HG02938 (cell line): ENCODE data around the gene TTC39C.

Experiments used
- ATAC-seq: cut with Tn5 transposase; IDR thresholded peaks from one replicate; pipeline ENCODE4 v1.9.1; 2021; ENCODE audit warnings: mild to moderate bottlenecking, moderate library complexity; ENCODE audit not compliant: unreplicated experiment

TTC39C gene

GRCh38 chr18:23990474-23991410, 23.8 kb upstream of the TTC39C start:
- ATAC-seq: no peak

DNA sequence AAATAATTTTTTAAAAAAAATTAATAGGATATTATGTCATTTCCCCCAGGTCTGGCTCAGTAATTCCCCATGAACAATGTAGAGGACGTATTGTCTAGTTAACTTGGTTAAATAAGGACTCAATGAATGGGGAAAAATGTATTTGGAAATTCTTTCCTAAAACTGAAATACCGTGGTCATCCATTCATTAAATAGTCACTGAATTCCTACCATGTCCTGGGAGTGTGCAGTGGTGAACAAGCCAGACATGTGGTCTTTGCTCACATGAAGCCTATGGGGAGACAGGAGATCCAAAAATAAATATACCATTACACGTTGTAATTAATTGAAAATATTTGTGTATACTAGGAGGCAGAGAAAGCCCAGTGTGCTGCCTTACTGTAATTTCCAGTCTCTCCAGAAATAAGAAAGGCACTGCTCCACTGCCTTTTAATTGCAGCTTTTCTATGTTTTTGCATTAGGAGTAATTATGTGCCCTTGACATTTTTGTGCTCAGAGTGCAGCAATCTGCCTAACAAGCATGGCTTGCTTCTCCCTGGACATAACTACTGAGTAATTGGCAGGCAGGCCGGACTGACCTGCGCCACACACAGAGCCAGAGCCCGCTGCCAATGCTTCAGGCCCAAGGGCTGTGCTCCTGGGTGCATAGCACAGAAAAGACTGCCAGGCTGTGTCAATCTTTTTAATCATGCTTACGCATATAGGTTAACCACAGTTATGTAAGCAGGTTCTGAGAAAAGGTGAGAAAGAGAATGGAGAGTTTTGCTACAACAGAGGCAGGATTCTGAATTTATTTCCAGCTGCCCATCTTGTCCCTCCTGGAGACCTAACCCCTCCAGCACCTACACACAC, 22.2 kb upstream of the TTC39C start:
- ATAC-seq: no peak

DNA sequence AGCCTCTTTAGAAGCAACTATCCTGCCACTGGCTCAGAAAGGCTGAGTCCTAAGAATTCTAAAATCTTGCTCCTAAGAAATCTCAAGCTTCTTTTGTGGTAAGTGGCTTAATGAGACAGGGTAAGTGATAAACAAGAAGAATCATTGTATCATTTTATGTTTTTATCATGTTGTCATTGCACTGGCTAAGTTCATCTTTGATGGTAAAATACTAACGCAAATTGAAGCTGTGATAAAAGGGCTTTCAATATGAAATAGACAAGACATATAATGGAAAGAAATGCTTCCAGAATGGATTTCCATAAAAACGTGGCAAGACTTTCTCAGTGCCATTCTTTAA, 21.6 kb upstream of the TTC39C start:
- ATAC-seq: no peak

DNA sequence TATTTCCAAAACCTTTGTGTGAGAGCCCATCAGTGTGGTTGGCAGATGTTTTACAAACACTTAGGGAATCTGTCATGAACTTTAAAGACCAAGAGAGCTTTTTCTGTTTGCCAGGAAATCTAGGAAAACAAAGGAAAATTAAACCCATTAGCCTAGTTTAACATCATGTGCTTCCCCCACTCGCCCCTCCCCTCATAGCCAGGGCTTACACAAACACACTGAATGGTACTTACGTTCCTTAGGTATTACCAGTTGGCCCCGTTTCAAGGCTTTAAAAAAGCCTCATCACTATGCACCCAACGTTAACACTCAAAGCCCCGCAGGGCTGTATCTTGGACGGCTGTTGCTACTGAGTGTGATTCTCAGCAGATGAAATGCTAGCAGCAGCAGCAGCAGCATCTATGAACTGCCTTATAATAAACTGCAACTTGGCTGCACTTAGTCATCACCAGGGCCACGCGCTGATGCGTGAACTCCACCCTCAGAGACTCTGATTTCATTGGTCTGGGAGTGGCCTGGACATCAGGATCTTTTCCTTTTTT, 20.1 kb upstream of the TTC39C start:
- no peak for ATAC-seq

DNA sequence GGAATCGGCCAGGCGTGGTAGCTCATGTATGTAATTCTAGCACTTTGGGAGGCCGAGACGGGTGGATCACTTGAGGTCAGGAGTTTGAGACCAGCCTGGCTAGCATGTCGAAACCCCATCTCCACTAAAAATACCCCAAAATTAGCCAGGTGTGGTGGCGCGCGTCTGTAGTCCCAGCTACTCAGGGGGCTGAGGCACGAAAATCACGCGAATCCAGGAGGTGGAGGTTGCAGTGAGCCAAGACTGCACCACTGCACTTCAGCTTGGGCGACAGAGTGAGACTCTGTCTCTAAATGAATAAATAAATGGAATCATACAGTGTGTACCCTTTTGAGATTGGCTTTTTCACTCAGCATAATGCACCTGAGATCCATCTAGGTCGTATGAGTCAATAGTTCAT, 19.4 kb upstream of the TTC39C start:
- no peak for ATAC-seq

- no peak for ATAC-seq
These were observed 16.5 kb upstream of the TTC39C start for GRCh38 chr18:23998018-23998417.

- no peak for ATAC-seq
These were observed 15.7 kb upstream of the TTC39C start for GRCh38 chr18:23998820-23999219.

GRCh38 chr18:24000613-24001490, 13.7 kb upstream of the TTC39C start:
- no peak for ATAC-seq

DNA sequence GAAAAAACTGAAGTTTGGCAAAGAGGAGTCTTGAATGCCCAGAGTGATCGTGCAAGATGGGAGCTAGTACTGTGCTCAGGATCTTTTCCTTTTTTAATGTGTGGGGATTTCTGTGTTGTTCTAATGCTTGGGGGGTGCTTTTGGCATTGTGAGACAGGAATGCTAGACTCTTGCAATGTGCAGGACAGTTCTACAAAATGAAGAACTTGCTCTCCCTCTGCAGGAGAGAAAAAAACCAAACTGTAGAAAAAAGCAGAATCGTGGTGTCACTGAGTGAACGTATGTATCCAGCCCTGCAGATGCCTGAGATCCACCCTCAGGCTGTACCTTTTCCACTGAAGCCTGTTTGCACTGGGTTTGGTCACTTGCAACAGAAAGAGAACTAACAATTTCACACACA, 12.1 kb upstream of the TTC39C start:
- ATAC-seq: no peak

- ATAC-seq: no peak
These were observed 11.3 kb upstream of the TTC39C start for GRCh38 chr18:24003288-24003687.

GRCh38 chr18:24003903-24004640, 10.5 kb upstream of the TTC39C start:
- no peak for ATAC-seq

DNA sequence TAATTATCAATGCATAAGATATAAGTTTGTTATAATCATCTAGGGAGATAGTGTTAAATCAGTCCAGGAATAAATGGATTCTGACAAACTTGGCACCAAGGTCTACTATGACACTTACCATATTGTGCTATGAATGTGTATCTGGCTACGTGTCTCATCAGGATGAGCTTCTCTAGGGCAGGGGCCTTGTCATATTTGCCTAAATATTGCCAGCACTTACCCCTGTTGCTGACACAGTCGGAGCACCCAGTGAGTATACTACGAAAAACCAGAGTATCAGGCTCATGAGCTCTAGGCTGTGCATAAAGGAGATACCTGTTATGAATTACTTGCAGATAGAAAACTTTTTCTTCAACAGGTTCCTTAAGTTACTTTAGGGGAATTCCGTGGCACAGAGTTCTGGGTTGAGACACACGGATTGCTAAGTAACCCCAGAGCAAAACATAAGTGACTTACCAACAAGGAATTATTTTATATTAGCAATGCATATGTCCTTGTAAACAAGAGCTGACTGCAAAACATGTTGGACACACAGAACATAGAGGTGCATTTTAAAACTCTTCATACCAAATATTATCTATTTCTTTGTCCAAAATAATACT, 7.7 kb upstream of the TTC39C start:
- no peak for ATAC-seq

DNA sequence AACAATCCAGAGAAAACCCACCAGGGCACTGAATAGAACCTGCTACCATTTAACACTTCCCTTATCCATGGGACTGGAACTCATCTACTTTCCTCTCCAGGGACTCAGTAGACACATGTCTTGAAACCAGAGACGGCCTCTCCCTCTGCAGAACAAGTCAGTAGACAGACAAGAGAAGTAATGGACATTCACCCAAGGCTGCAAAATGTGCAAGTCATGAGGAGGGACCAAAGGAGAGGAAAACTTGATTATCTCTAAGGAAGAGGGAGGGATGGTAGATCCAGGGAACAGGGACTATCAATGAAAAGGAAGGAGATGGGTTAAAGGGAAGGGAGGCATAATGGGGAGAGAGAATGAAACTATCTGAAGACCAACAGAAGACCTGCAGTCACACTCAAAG, 5.3 kb upstream of the TTC39C start:
- ATAC-seq: no peak

DNA sequence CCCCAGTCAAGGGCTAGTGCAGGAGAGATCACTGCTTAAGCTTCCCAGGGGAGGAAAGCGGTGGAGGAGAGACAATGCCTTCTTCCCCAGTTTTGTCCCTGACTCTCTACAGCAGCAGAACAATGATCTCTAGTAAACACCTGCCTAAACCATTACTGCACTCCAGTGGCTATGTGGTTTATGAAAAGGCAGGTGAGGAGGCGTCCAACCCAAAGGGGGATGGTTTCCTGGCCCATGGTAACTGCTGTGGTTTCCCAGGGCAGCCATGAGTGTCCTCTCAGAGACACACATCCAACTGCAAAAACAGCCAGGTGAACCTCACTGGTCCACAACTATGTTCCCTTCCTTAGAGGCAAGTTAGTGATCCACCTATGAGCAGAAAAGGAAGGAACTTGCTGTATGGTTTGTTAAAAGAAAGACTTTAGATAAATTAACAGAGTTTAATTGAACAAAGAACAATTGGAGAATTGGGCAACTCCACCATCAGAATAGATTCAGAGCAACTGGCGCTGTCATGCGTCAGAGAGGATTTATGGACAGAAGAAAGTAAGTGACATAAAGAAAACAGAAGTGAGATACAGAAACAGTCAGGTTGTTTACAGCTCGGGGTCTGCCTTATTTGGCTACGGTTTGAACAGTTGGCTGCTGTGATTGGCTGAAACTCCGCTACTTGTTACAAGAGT, 4.8 kb upstream of the TTC39C start:
- ATAC-seq: peak; percentile 65

- no peak for ATAC-seq
These were observed 3.9 kb upstream of the TTC39C start for GRCh38 chr18:24010673-24011072.

DNA sequence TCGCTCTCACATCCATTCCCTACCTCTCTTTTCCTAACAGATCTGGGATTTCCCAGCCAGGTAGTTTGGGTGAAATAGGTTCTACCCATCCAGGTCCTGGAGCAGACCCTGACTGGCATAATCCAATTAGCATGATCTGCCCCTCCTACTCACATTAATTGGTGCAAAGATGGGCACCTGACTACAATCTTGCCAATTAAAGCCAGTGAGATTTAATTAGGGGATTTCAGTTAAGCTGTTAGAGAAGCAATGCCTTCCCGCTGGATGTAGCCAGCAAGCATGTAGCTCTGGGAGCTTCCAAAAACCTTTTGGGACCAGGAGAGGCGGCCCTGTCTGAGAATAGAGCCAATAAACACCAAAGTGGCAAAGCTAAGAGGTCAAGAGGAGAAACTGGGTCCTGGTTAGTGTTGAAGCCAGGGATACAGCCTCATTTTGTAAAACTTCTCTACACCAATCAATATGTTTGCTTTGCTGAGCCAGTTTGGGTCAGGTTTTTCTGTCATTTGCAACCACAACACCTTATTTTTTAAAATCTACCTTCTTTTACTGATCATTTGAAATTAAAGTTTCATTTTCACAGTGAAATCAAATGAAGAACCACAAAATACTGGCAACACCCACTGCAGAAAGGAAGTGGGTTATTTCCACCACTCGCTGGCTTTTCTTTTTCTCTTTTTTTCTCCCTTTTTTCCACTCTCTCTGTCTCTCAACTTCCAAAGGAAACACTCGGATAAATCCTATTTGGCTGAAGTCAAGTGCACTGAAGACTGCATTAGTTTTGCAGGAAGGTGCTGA, 3.2 kb upstream of the TTC39C start:
- ATAC-seq: no peak

DNA sequence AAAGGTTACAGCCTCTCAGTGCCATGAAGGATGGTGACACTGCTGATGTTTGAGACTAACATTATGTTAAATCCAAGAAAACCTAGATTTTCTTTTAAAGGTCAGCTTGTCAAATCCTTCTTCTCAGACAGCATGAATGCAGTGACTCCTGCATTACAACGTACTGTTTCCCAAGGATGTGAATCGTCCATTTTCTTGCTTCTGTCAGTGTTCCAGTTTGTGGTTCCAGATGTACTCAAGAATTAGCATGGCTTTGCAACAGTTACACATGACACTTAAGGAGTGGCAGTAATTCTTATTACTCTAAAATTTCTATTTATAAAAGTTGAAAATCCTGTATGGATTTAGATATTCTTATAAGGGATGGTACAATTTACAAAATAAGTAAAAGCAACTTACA, 1.5 kb upstream of the TTC39C start:
- ATAC-seq: no peak

- no peak for ATAC-seq
These were observed 558 bp downstream of the TTC39C start for GRCh38 chr18:24014986-24015638.
